Measurements from ENCODE around the gene NCKAP5L.
"Not testable (repeated sequence)": the region's sequence is repeated elsewhere in the genome, so short reads cannot be mapped to it uniquely, and the experiment has no call there.

NCKAP5L gene

DNA sequence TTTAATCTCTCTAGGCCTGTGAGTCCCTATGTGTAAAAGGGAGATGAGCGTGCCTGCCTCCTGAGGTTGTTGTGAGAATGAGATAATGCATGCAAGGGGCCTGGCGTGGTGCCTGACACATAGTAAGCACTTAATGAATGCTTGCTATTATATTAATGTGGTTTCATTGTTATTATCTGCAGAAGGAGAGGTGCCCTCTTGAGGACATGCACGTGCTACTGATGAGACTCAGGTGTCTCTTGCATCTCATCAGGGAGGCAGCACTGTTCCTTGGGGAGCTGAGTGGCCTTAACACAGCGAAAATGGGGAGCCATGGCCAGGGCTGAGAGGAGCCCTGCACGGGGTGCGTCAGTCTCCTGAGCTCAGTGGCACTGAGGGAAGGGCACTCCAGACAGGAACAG is 44.6 kb upstream of the NCKAP5L start:
- POLR2A ChIA-PET (ENCODE audit: low non-redundant PET) = no interaction called here
- CTCF ChIA-PET = interaction anchor here (0.6 to 0.8 kb wide), 2 partner anchors 197 to 1622 kb away, joined by 3 read pairs; no protein-coding TSS in a partner anchor
- TF ChIP-seq, protein P1, sequence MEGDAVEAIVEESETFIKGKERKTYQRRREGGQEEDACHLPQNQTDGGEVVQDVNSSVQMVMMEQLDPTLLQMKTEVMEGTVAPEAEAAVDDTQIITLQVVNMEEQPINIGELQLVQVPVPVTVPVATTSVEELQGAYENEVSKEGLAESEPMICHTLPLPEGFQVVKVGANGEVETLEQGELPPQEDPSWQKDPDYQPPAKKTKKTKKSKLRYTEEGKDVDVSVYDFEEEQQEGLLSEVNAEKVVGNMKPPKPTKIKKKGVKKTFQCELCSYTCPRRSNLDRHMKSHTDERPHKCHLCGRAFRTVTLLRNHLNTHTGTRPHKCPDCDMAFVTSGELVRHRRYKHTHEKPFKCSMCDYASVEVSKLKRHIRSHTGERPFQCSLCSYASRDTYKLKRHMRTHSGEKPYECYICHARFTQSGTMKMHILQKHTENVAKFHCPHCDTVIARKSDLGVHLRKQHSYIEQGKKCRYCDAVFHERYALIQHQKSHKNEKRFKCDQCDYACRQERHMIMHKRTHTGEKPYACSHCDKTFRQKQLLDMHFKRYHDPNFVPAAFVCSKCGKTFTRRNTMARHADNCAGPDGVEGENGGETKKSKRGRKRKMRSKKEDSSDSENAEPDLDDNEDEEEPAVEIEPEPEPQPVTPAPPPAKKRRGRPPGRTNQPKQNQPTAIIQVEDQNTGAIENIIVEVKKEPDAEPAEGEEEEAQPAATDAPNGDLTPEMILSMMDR (conservative IDR thresholded peaks at IDR 0.05; ENCODE audit: low read depth) = no peak
- no peak for DNase-seq (ENCODE audit: low spot score)
- no peak overlapping the region for H3K27ac ChIP-seq

DNA sequence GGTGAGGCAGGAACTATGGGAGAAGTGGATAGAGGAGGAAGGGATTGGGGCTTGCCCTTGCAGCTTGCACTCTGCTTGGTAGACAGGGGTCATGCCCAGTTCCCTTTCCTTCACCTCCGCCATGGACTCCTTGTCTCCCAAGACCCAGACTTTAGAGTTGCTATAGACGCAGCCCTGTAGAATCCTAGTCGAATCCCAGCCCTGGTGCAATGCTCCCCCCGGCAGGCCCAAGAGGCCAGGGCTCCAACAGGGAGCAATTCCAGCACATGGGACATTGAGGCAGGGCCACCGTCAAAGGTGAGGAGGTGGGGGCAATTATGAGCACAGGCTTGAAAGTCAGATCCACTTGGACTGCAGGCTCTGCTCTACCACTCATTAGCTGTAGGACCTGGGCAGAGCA is 44.2 kb upstream of the NCKAP5L start:
- ChIA-PET CTCF (interaction anchor here (0.6 to 1.1 kb wide), 3 partner anchors 95 to 1623 kb away, joined by 3 read pairs; no protein-coding TSS in a partner anchor), POLR2A (ENCODE audit: low non-redundant PET) (no interaction called here)
- no peak overlapping the region for H3K27ac ChIP-seq
- no peak for DNase-seq (ENCODE audit: low spot score)
- TF ChIP-seq, protein P1 (conservative IDR thresholded peaks at IDR 0.05; ENCODE audit: low read depth) = no peak

DNA sequence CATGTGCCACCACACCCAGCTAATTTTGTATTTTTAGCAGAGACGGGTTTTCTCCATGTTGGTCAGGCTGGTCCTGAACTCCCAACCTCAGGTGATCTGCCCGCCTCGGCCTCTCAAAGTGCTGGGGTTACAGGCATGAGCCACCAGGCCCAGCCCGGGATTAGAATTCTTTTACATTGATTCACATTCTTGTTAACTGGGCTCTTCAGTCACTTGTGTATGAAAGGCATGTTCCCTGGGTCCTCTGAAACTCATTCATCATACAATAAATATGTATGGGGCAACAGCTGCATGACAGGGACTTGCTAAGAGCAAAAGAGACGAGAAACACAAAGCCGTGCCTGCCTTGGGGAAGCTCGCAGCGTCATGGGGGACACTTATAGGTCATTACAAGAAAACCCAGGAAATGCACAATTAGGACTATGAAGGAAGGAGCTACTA is 43.6 kb upstream of the NCKAP5L start:
- DNase-seq (ENCODE audit: low spot score); H3K27ac ChIP-seq; POLR2A ChIA-PET (ENCODE audit: low non-redundant PET): not testable (repeated sequence)
- CTCF ChIA-PET = interaction anchor here (0.8 to 1.1 kb wide), 2 partner anchors 95 to 198 kb away, joined by 3 read pairs; no protein-coding TSS in a partner anchor

DNA sequence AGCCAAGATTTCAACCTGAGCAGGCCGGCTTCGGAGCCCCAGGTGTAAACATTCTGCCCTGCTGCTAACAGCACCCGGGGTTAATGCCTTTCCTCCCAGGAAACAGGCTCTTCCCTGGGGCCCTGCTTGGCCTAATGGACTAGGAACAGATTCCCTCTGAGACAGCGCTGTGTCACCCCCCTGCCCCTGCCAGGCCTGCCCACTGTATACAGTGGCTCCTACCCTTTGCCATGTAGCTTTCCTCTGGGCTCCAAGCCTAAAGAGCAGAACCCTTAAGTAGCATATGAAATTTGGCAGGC is 43.0 kb upstream of the NCKAP5L start:
- POLR2A ChIA-PET (ENCODE audit: low non-redundant PET) = no interaction called here
- CTCF ChIA-PET = interaction anchor here (0.6 to 1.1 kb wide), 3 partner anchors 96 to 219 kb away, joined by 3 to 5 read pairs (median 3); no protein-coding TSS in a partner anchor
- TF ChIP-seq, protein P1 (conservative IDR thresholded peaks at IDR 0.05; ENCODE audit: low read depth) = no peak
- no peak overlapping the region for H3K27ac ChIP-seq
- DNase-seq (ENCODE audit: low spot score) = no peak

DNA sequence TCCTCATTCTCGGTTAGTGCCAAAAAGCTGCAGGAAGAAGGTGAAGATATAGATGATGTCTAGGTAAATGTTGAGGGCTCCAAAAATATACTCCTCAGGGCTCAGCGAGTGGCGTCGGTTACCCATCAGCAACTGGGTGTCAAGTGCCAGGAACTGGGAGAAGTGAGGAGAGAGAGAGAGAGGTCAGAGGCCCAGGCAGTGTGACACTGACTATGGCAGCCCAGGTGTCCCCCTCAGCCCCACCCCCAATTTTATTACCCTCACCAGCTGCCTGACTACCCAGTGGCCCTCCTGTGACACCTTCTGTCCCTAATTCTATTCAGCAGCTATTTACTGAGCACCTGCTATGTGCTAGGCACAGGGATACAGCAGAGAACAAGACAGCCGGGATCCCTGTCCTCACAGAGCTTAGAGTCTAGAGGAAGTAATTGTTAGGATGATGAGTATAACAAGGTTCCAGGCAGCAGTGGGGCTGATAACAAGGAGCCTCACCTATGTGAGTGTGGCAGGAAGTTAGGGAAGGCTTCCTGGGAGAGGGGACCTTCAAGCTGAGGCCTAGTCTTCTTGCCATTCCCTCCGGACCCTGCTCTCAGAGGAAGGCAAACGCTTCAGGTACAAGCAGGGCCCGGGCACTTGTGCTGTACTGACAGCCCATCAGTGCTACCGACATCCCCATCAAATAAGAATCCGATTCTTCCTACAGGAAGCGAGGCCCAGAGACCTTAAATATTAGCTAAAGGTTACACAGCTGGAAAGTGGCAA is 42.5 kb upstream of the NCKAP5L start:
- TF ChIP-seq, protein P1 (conservative IDR thresholded peaks at IDR 0.05; ENCODE audit: low read depth) = no peak
- ChIA-PET CTCF (interaction anchor here (0.6 to 0.7 kb wide), 2 partner anchors 180 to 219 kb away, joined by 3 to 5 read pairs; no protein-coding TSS in a partner anchor), POLR2A (ENCODE audit: low non-redundant PET) (no interaction called here)
- H3K27ac ChIP-seq = no peak overlapping the region
- no peak for DNase-seq (ENCODE audit: low spot score)

DNA sequence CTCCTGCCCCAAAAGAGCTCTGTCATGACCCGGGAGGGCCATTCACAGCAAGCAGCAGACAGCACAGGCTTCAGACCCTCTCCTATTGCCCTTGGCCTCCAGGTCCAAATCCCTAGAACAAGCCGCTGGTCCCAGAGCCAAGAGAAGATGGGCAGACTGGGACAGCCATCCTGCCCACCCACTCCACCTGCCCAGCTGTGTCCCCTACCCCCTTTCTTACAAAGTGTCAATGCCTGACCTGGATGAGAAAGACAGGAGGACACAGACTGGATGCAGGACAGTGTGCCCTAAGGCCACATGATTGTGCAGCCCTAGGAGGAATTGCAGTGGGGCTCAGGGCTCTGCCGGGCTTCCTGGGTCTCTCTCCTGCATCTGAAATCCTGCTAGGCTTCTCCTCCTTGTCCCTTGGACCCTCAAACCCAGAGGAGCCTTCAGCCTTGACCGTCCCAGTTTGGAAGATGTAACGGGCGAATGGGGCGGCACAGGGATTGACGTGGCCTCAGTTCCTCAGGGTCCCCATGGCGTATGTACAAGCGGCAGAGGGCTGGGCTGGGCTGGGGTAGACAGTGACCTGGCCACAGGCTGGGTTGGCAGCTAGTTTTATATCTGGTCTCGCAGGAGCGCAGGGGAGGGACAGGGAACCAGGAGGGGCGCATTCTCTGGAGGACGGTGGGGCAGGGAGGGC is 41.7 kb upstream of the NCKAP5L start:
- no peak for DNase-seq (ENCODE audit: low spot score)
- CTCF ChIA-PET = no interaction called here
- TF ChIP-seq, protein P1 (conservative IDR thresholded peaks at IDR 0.05; ENCODE audit: low read depth) = no peak
- no peak overlapping the region for H3K27ac ChIP-seq
- POLR2A ChIA-PET (ENCODE audit: low non-redundant PET) = no interaction called here
